VCaP (cell line): Measurements from ENCODE around the gene PCDH9.

Experiments
- H3K27ac ChIP-seq: fragments of 450-650 bp; 2 replicates; pipeline ENCODE4 v1.5.1; 2017
- TF ChIP-seq, protein P1 (sequence below): fragments of 450-650 bp; conservative IDR thresholded peaks from 2 replicates; pipeline ENCODE4 v1.5.1; 2017; ENCODE audit warnings: mild to moderate bottlenecking, moderate library complexity

PCDH9 gene

DNA sequence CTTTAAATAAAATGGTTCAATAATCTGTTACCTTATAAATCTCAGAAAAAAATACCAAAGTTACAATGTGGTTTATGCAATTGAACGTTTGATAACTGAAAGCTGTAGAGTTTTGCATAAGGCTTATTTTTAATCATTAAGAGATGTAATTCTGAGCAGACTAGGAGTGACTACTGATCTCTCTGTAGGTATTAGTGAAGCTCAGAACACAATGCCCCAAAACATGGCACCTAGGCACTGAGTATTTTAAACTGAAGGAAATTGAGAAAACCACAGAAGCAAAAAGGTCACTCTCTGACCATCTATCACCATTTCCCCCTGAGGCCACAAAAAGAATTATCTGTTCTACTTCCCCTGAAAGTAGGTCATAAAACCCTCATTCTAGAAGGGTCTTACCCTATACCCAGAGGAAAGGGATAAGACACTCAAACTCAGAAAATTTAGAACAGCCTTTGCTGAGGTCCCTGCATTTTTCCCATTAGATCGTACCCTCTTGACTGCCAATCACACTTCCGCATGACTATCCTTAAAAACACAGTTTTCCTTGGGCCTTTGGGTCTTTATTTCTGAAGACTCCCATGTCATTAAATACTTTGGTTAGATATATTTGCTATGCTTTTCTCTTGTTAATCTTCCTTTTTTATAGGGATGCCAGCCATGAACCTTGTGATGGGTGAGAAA lies 158.1 kb downstream of the PCDH9 start:
- TF ChIP-seq, protein P1, sequence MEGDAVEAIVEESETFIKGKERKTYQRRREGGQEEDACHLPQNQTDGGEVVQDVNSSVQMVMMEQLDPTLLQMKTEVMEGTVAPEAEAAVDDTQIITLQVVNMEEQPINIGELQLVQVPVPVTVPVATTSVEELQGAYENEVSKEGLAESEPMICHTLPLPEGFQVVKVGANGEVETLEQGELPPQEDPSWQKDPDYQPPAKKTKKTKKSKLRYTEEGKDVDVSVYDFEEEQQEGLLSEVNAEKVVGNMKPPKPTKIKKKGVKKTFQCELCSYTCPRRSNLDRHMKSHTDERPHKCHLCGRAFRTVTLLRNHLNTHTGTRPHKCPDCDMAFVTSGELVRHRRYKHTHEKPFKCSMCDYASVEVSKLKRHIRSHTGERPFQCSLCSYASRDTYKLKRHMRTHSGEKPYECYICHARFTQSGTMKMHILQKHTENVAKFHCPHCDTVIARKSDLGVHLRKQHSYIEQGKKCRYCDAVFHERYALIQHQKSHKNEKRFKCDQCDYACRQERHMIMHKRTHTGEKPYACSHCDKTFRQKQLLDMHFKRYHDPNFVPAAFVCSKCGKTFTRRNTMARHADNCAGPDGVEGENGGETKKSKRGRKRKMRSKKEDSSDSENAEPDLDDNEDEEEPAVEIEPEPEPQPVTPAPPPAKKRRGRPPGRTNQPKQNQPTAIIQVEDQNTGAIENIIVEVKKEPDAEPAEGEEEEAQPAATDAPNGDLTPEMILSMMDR: no peak
- H3K27ac ChIP-seq: no peak overlapping the region

DNA sequence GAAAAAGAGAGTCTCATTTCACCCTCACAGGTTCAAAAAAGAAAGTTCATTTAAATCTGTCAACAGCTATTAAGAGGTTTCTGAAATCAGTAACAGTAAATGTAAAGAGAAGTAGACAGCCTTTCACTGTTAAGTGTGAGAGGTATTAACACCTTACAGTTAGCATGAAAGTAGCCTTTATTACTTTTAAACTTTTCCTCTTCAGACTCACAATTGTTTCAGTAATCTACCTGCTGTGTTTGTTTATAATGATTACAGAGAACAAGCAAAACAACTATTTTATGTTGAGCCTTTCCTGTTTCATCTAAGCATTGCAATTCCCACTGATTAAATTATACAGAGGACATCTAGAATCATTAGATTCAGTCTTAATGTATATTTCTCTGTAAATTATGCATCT lies 159.8 kb downstream of the PCDH9 start:
- TF ChIP-seq, protein P1: no peak
- no peak overlapping the region for H3K27ac ChIP-seq

DNA sequence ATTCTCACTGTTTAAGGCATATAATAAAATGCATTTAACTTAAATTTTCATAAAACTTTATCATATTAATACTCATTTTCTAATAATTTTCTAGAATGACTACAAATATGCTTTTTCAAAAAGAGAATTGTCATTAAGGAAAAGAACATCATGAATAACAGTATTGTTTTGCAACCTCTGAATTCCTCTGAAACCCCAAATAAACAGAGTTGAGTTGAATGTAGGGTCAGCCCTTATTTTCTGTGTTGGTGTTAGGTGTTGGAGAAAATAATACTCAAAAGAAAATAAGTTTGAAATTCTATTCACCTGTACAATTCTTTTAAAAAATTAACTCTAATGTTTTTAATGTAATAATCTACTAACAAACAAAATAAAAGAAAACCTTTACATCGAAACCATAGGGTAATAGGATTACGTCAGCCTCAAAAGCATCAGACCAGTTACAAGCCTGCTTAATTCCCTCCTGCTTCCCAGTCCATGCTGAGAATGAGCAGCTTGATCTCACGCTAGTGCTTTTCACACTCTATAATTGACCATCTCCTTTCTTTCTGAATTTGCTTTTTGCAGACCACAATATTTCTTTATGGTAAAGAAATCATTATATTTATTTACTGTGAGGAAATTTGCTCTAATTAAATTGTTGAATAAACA lies 160.9 kb downstream of the PCDH9 start:
- no peak overlapping the region for H3K27ac ChIP-seq

DNA sequence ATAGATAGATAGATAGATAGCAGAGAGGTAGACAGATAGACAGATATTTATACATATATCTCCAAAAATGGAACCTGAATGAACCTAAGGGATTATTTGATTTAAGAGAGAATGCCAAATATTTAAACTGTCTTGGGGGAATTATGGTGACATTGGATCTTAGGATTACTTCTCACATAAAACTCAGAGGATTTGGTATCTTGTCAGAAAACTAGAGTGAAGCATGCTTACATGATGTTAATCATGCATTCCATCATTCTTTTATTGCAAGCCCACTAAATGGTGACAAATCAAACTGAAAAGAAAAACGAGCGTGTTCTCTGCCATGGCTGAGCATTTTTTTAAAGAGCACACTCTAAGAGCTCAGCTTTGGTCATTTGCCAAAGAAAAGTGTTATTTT lies 165.2 kb downstream of the PCDH9 start:
- H3K27ac ChIP-seq: no peak overlapping the region
- TF ChIP-seq, protein P1: no peak

More for the DNA sequence above, 160.9 kb downstream of the PCDH9 start:
- TF ChIP-seq, protein P1: no peak

DNA sequence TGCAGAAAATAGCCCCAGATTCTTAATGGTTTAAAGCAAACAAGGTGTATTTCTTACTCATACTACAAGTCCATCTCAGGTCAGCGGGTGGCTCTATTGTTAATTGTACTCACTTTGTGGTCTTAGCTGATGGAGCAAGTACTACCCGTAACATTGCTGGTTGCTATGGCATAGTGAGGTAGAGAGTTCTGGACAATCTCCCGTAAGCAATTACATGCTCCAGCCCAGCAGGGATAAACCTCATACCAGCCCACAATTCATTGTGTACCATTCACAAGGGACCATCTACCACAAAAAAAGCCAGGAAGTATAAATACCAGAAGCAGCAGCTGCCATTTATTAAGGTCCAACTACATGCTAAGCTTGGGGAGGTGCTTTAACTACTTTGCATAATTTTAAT lies 167.1 kb downstream of the PCDH9 start:
- TF ChIP-seq, protein P1: no peak
- no peak overlapping the region for H3K27ac ChIP-seq

DNA sequence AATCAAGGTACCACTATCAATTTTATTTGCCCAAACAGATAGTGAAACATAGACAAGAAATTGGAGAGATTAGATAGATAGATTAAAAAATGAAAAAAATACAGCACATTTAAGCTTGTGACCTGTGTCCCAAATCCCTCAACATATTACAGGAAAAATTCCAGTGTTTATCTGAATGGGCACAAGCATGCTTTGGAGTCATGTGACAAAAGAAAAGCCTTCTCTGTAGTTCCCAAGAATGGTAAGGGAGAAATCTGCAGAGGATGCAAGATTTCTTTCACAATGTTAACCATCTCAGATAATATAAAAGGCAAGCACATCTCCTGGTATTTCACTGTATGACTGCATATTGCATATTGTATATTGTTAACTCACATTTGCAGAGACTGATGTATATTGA lies 168.0 kb downstream of the PCDH9 start:
- H3K27ac ChIP-seq: no peak overlapping the region
- TF ChIP-seq, protein P1: no peak

DNA sequence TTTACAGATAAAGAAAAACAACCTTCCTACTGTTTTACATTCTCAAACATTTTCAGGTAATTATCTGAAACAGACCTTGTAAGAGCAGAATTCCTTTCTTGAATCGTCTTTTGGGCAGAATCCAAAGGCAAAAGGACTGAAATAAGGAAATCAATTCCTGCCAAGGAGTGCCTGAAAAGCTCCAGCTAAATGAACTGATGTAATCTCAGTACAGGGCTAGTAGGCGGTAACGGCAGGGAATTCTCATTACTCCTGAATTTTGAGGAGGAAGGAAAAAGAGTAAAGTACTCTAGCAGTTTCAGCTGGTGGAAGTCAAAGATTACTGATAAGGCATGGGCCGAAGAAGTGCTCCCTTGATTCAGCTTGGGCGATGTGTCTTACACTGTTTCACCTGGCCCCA lies 168.4 kb downstream of the PCDH9 start:
- TF ChIP-seq, protein P1: no peak
- H3K27ac ChIP-seq: no peak overlapping the region
